Left renal cortex interstitium (tissue), 4 donors: ENCODE data around the gene LINC01488. TPM values are rescaled to one million over a fixed set of nuclear protein-coding genes. Genes with fewer than 3 reads are reported as not detected.

ENCODE experiments used
- DNase-seq, 4 donors: peaks; one replicate each; pipeline ENCODE4 v3.0.0-alpha.2; 2013; ENCODE audit warnings: low read depth in 4 of 4, low spot score in 2 of 4, missing footprints in 1 of 4
- polyA plus RNA-seq, 4 donors: library from polyadenylated mRNA; unstranded; fragments of 120-200 nt; gene quantifications; one replicate each; pipeline ENCODE4 v1.2.1, GENCODE V29; 2013; ENCODE audit not compliant: insufficient read length in 4 of 4

The LINC01488 gene
- polyA plus RNA-seq, 4 donors = 0.06 to 0.09 (median 0.07) TPM

GRCh38 chr11:69504127-69504526 lies 22.7 kb downstream of the LINC01488 start:
- DNase-seq = no peak

GRCh38 chr11:69504576-69505335 lies 23.3 kb downstream of the LINC01488 start:
- no peak for DNase-seq

- DNase-seq = no peak
These were observed 27.5 kb downstream of the LINC01488 start for GRCh38 chr11:69508974-69509373.

GRCh38 chr11:69509381-69509780 lies 27.9 kb downstream of the LINC01488 start:
- DNase-seq = no peak

GRCh38 chr11:69509846-69510390 lies 28.5 kb downstream of the LINC01488 start:
- DNase-seq = no peak

GRCh38 chr11:69510471-69511357 lies 29.3 kb downstream of the LINC01488 start:
- DNase-seq = no peak

GRCh38 chr11:69511358-69512055 lies 30.0 kb downstream of the LINC01488 start:
- no peak for DNase-seq

- no peak for DNase-seq
These were observed 30.7 kb downstream of the LINC01488 start for GRCh38 chr11:69512136-69512535.

- no peak for DNase-seq
These were observed 31.3 kb downstream of the LINC01488 start for GRCh38 chr11:69512790-69513189.

GRCh38 chr11:69513196-69513595 lies 31.7 kb downstream of the LINC01488 start:
- DNase-seq = no peak

GRCh38 chr11:69513663-69514224 lies 32.3 kb downstream of the LINC01488 start:
- DNase-seq = no peak

- no peak for DNase-seq
These were observed 33.3 kb downstream of the LINC01488 start for GRCh38 chr11:69514771-69515170.

- no peak for DNase-seq
These were observed 34.1 kb downstream of the LINC01488 start for GRCh38 chr11:69515271-69516245.

GRCh38 chr11:69516526-69516925 lies 35.1 kb downstream of the LINC01488 start:
- DNase-seq = no peak

GRCh38 chr11:69518081-69518950 lies 36.9 kb downstream of the LINC01488 start:
- DNase-seq = no peak

GRCh38 chr11:69520186-69520916 lies 38.9 kb downstream of the LINC01488 start:
- DNase-seq = no peak

GRCh38 chr11:69521457-69521856 lies 40.0 kb downstream of the LINC01488 start:
- DNase-seq = no peak

- no peak for DNase-seq
These were observed 42.0 kb downstream of the LINC01488 start for GRCh38 chr11:69523453-69523852.
